ENCODE results near the gene PTPRG.
"Not testable (repeated sequence)": the region's sequence is repeated elsewhere in the genome, so short reads cannot be mapped to it uniquely, and the experiment has no call there.

PTPRG gene

GRCh38 chr3:61687206-61687605, 125.8 kb downstream of the PTPRG start:
- no peak for DNase-seq (ENCODE audit: low read depth)

GRCh38 chr3:61687663-61688306, 126.4 kb downstream of the PTPRG start:
- no peak for DNase-seq (ENCODE audit: low read depth)

GRCh38 chr3:61688307-61688984, 127.1 kb downstream of the PTPRG start:
- no peak for DNase-seq (ENCODE audit: low read depth)

GRCh38 chr3:61690016-61690415, 128.6 kb downstream of the PTPRG start:
- no peak for DNase-seq (ENCODE audit: low read depth)

GRCh38 chr3:61691466-61691865, 130.1 kb downstream of the PTPRG start:
- DNase-seq (ENCODE audit: low read depth) = no peak

GRCh38 chr3:61697301-61697700, 135.9 kb downstream of the PTPRG start:
- DNase-seq (ENCODE audit: low read depth) = no peak

- DNase-seq (ENCODE audit: low read depth) = not testable (repeated sequence)
Observed at GRCh38 chr3:61698278-61699072, 137.1 kb downstream of the PTPRG start.

- no peak for DNase-seq (ENCODE audit: low read depth)
Observed at GRCh38 chr3:61699622-61700021, 138.3 kb downstream of the PTPRG start.

- no peak for DNase-seq (ENCODE audit: low read depth)
Observed at GRCh38 chr3:61701011-61701410, 139.6 kb downstream of the PTPRG start.

- no peak for DNase-seq (ENCODE audit: low read depth)
Observed at GRCh38 chr3:61702453-61702852, 141.1 kb downstream of the PTPRG start.

- no peak for DNase-seq (ENCODE audit: low read depth)
Observed at GRCh38 chr3:61704807-61705206, 143.4 kb downstream of the PTPRG start.

- no peak for DNase-seq (ENCODE audit: low read depth)
Observed at GRCh38 chr3:61707492-61707891, 146.1 kb downstream of the PTPRG start.

- DNase-seq (ENCODE audit: low read depth) = not testable (repeated sequence)
Observed at GRCh38 chr3:61710920-61711319, 149.5 kb downstream of the PTPRG start.

GRCh38 chr3:61714225-61714624, 152.9 kb downstream of the PTPRG start:
- no peak for DNase-seq (ENCODE audit: low read depth)

- DNase-seq (ENCODE audit: low read depth) = no peak
Observed at GRCh38 chr3:61715886-61716527, 154.6 kb downstream of the PTPRG start.

GRCh38 chr3:61716693-61717092, 155.3 kb downstream of the PTPRG start:
- DNase-seq (ENCODE audit: low read depth) = not testable (repeated sequence)

GRCh38 chr3:61718565-61718964, 157.2 kb downstream of the PTPRG start:
- no peak for DNase-seq (ENCODE audit: low read depth)

- no peak for DNase-seq (ENCODE audit: low read depth)
Observed at GRCh38 chr3:61719278-61719977, 158.1 kb downstream of the PTPRG start.

GRCh38 chr3:61723038-61723437, 161.7 kb downstream of the PTPRG start:
- no peak for DNase-seq (ENCODE audit: low read depth)

GRCh38 chr3:61724183-61724582, 162.8 kb downstream of the PTPRG start:
- no peak for DNase-seq (ENCODE audit: low read depth)

GRCh38 chr3:61724801-61725200, 163.4 kb downstream of the PTPRG start:
- no peak for DNase-seq (ENCODE audit: low read depth)

GRCh38 chr3:61725851-61726333, 164.5 kb downstream of the PTPRG start:
- no peak for DNase-seq (ENCODE audit: low read depth)

Data from stimulated activated CD8-positive, alpha-beta memory T cell treated with anti-CD3 and anti-CD28 coated beads, Interleukin-7, amount 100 ng/mL, for 24 hours (primary cell).